Measurements from ENCODE around the gene RAB40C.

Gene RAB40C

GRCh38 chr16:619476-620100, 29.7 kb downstream of the RAB40C start:
- no peak for DNase-seq

GRCh38 chr16:620700-621525, 31.0 kb downstream of the RAB40C start:
- DNase-seq = no peak

- no peak for DNase-seq
These were observed 31.8 kb downstream of the RAB40C start for GRCh38 chr16:621526-622105.

DNA sequence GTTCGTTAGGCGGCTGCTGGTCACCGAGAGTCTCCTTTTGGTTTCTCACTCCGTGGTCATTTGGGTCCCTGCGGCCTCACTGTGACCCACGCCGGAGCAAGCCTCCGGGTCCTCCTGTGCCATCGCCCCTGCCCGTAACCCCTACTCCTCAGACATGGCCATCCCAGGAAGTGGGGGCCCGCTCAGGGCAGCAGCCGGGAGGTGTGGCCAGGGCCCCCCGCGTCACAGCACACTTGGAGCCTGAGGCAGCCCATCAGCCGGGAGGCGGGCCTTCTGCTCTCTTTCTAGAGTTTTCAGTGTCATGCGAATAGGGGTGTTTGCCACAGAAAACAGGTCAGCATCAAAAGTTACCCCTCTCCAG, 33.0 kb downstream of the RAB40C start:
- DNase-seq = no peak

- no peak for DNase-seq
These were observed 34.7 kb downstream of the RAB40C start for GRCh38 chr16:624526-625070.

GRCh38 chr16:625117-625976, 35.5 kb downstream of the RAB40C start:
- no peak for DNase-seq

GRCh38 chr16:625977-626765, 36.3 kb downstream of the RAB40C start:
- no peak for DNase-seq

DNA sequence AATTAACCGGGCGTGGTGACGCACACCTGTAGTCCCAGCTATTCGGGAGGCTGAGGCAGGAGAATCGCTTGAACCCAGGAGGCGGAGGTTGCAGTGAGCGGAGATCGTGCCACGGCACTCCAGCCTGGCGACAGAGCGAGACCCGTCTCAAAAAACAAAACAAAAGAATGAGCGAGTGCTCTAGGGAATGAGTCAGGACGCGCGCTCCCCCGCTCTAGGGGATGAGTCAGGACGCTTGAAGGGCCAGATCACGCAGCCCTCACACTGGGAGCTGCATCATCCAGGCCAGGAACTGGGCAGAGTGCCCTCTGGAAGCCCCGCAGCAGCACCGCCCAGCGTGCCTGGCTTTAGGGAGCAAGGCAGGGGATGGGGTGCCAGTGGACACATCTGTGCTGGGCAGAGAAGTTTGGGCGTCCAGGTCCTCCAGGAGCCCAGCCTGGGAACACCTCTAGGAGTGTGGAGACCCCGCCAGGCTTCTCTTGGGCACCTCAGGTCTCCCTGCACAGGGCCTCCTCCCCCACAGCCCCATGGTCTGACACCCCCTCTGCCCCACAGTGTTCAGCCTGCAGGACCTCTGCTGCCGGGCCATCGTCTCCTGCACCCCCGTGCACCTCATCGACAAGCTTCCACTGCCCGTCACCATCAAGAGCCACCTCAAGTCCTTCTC, 37.1 kb downstream of the RAB40C start:
- no peak for DNase-seq

DNA sequence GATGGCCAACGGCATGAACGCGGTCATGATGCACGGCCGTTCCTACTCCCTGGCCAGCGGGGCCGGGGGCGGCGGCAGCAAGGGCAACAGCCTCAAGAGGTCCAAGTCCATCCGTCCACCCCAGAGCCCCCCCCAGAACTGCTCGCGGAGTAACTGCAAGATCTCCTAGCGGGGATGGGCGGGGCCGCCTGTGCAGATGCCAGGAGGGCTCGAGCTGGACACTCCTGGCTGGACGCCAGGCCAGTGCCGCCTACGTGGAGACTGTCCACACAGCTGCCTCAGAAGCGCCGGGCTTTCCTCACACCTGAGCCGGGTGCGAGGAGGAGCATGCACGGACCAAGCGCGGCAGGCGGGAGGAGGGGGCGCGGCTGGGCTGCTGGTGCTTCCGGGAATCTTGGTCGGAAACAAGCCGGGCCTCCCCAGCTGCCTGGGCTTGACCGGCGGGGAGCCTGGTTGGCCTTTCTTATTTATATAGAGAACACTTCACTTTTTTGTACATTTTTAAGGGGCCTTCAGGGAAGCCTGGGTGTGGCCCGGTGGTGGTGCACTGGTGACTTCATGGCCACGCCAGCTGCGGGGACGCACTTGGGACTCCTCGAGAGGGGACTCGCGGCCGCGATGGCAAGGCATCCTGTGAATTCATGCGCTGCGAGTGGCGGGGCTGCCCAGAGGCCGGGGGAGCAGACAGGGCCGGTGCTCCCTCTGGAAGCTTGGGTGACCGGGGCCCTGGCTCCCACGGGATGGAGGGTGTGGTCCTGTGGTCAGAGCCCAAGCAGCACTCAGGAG, 37.8 kb downstream of the RAB40C start:
- no peak for DNase-seq

DNA sequence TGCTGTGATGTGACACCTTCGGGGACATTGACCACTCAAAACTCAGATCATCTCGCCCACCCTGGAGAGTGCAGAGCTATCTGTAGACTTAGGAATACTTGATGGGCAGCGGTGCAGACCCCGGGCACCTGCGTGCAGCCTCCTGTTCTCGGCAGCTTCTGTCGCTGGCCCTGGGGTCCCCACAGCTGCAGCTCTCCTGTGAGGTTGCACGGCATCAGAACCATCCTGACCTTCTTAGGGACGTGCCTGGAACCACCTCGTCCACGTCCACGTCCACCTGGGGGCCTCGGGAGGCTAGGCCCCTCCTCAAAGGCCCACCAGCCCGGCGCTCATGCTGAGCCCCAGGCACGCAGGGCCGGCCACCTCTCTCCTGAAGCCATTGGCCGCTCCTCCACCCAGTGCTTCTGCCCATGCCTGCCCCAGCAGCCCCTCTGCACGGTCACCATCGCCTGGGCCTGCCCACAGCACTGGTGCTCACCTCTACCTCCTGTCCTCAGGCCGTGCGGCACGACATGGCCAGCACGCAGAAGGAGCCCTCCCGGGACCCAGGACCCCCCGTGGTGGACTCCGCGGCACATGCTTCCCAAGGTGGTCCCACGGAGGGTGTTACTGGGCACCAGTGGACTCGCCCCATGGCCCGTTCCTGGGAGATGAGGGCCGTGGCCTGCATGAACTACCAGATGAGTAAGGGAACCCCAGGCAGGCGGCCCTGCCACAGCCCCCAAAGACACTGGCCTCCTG, 38.6 kb downstream of the RAB40C start:
- no peak for DNase-seq

DNA sequence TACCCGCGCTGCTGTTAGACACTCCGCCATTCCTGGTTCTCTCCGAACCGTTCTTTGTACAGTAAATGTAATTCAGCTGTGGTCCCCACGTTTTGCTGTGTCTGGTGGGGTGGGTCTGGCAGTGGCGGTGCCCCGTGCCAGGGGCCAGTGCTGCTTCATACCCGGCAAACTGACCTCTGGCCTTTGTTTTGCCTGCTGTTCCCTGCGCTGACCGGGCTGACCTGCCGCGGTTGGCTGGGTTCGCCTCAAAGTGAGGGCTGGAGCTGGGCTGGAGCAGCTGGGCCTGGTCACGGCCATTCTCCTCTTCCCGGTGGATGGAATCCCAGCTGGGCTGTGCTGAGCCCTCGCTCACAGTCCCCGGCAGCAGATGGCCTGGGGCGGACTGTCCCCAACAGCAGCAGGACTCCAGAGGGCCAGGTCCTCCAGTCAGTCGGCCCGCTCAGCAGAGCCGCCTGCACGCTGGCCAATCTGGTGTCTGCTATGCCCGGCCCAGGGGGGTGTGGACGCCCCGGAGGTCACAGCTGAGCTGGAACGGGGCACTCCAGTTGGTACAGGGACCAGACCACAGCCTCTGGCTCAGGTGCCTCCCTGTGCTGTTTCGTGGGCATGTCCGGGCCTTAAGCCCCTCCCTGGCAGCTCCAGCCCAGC, 39.4 kb downstream of the RAB40C start:
- DNase-seq = no peak

DNA sequence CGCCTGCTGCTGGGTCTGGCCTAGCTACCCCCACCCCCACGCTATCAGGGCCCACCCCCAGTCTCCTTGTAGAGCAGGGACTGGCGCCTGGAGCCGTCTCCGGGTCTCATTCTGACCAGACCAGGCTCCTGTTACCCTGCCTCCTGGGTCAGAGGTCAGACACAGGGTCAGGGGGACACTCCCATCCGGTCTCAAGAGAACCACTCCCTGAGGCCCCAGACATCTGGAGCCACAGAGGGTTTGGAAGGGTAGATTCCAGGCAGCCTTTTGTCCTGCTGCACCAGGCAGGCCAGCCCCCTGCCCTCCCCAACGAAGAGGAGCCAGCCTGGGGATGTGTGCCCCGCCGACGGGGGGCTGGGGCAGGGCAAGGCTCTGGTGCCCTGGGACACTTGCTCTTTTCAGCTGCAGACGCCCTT, 40.0 kb downstream of the RAB40C start:
- no peak for DNase-seq

GRCh38 chr16:630249-630814, 40.5 kb downstream of the RAB40C start:
- no peak for DNase-seq

GRCh38 chr16:630815-631405, 41.0 kb downstream of the RAB40C start, which contains the start of gene WFIKKN1:
Gene WFIKKN1 (plus strand): TSS chr16:630985. CDS start chr16:631254, 269 bp downstream.
- DNase-seq = no peak

DNA sequence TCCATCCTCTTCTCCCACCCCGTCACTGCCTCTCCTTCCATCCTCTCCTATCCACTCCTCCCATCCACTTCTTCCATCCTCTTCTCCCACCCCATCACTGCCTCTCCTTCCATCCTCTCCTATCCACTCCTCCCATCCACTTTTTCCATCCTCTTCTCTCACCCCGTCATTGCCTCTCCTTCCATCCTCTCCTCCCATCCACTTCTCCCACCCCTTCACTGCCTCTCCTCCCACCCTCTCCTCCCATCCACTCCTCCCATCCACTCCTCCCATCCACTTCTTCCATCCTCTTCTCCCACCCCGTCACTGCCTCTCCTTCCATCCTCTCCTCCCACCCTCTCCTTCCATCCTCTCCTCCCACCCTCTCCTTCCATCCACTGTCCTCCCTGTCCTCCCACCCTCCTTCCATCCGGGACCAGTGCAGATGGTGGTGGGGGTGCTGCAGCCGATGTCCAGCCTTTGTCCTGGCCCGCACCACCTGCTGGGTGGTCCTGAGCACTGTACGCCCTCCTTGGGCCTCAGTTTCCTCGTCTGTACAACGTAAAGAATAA, 42.0 kb downstream of the RAB40C start:
- no peak for DNase-seq

- no peak for DNase-seq
These were observed 42.8 kb downstream of the RAB40C start for GRCh38 chr16:632486-633335.
